Measurements from ENCODE around the gene MRPL18.
A peak's percentile ranks its signal among the peaks of the same experiment; 100 is the strongest.

Gene MRPL18

DNA sequence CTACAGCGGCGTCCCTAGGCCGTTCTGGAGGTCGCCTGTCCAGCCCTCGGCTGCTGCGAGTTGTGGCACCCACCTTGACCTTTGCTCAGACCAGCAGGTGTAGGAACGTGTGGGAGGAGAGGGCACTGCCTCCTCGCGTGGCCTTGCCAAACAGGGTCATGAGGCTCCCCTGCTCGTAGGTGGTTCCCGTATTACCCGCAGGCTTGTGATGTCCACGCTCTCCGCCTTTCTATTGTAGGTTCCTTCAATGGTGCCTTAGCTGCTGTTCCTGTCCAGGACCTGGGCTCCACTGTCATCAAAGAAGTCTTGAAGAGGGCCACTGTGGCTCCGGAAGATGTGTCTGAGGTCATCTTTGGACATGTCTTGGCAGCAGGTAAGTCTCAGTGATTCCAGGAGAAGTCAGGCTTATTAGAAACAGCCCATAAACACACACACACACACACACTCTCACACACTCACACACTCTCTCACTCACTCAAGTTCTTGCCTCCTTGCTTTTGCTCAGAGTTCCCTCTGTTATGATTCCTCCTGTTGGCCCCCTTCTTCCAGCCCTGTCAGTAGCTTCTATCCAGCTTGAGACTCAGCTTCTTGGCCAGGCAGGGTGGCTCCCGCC is 27.5 kb upstream of the MRPL18 start:
- TF ChIP-seq SNAI2 (CRISPR knock-in tag; IDR thresholded peaks at IDR 0.05) = no peak
- no peak for TF ChIP-seq ZNF70 (CRISPR knock-in tag; IDR thresholded peaks at IDR 0.05)
- TF ChIP-seq, protein P1, sequence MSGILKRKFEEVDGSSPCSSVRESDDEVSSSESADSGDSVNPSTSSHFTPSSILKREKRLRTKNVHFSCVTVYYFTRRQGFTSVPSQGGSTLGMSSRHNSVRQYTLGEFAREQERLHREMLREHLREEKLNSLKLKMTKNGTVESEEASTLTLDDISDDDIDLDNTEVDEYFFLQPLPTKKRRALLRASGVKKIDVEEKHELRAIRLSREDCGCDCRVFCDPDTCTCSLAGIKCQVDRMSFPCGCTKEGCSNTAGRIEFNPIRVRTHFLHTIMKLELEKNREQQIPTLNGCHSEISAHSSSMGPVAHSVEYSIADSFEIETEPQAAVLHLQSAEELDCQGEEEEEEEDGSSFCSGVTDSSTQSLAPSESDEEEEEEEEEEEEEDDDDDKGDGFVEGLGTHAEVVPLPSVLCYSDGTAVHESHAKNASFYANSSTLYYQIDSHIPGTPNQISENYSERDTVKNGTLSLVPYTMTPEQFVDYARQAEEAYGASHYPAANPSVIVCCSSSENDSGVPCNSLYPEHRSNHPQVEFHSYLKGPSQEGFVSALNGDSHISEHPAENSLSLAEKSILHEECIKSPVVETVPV (CRISPR knock-in tag; IDR thresholded peaks at IDR 0.05) = no peak
- no peak for TF ChIP-seq TCF4 (CRISPR knock-in tag; IDR thresholded peaks at IDR 0.05; ENCODE audit: borderline replicate concordance)
- TF ChIP-seq ZC3H10 (CRISPR knock-in tag; IDR thresholded peaks at IDR 0.05) = no peak
- TF ChIP-seq BACH2 (CRISPR knock-in tag; IDR thresholded peaks at IDR 0.05; ENCODE audit: borderline replicate concordance) = no peak
- no peak for TF ChIP-seq ISL1 (CRISPR knock-in tag; IDR thresholded peaks at IDR 0.05)
- TF ChIP-seq ZNF8 (CRISPR knock-in tag; IDR thresholded peaks at IDR 0.05) = no peak
- no peak for TF ChIP-seq PPARA (CRISPR knock-in tag; IDR thresholded peaks at IDR 0.05; ENCODE audit: borderline replicate concordance)
- peak; percentile 2; the same call in 2 of the 3 replicates for ATAC-seq

DNA sequence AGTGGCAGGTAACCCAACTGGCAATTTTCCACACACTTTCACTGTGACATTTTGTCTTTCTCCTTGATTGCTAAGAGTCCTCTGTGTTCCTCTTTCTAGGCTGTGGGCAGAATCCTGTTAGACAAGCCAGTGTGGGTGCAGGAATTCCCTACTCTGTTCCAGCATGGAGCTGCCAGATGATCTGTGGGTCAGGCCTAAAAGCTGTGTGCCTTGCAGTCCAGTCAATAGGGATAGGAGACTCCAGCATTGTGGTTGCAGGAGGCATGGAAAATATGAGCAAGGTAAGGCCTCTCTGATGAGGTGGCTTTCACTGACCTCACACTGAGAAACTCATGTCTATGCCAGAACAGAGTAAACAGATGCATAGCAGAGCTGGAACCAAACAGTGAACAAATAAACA is 23.4 kb upstream of the MRPL18 start:
- no peak for TF ChIP-seq ZNF70 (CRISPR knock-in tag; IDR thresholded peaks at IDR 0.05)
- no peak for TF ChIP-seq ARNTL (CRISPR knock-in tag; IDR thresholded peaks at IDR 0.05; ENCODE audit: borderline replicate concordance, low read depth)
- no peak for TF ChIP-seq TCF4 (CRISPR knock-in tag; IDR thresholded peaks at IDR 0.05; ENCODE audit: borderline replicate concordance)
- no peak for TF ChIP-seq ZFP3 (CRISPR knock-in tag; IDR thresholded peaks at IDR 0.05)
- no peak for TF ChIP-seq SNAI2 (CRISPR knock-in tag; IDR thresholded peaks at IDR 0.05)
- no peak for TF ChIP-seq ZNF8 (CRISPR knock-in tag; IDR thresholded peaks at IDR 0.05)
- TF ChIP-seq, protein P2, sequence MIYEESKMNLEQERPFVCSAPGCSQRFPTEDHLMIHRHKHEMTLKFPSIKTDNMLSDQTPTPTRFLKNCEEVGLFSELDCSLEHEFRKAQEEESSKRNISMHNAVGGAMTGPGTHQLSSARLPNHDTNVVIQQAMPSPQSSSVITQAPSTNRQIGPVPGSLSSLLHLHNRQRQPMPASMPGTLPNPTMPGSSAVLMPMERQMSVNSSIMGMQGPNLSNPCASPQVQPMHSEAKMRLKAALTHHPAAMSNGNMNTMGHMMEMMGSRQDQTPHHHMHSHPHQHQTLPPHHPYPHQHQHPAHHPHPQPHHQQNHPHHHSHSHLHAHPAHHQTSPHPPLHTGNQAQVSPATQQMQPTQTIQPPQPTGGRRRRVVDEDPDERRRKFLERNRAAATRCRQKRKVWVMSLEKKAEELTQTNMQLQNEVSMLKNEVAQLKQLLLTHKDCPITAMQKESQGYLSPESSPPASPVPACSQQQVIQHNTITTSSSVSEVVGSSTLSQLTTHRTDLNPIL (CRISPR knock-in tag; IDR thresholded peaks at IDR 0.05; ENCODE audit: low read depth) = no peak
- TF ChIP-seq CSDC2 (CRISPR knock-in tag; IDR thresholded peaks at IDR 0.05) = no peak
- TF ChIP-seq, protein P3, sequence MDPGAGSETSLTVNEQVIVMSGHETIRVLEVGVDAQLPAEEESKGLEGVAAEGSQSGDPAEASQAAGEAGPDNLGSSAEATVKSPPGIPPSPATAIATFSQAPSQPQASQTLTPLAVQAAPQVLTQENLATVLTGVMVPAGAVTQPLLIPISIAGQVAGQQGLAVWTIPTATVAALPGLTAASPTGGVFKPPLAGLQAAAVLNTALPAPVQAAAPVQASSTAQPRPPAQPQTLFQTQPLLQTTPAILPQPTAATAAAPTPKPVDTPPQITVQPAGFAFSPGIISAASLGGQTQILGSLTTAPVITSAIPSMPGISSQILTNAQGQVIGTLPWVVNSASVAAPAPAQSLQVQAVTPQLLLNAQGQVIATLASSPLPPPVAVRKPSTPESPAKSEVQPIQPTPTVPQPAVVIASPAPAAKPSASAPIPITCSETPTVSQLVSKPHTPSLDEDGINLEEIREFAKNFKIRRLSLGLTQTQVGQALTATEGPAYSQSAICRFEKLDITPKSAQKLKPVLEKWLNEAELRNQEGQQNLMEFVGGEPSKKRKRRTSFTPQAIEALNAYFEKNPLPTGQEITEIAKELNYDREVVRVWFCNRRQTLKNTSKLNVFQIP (CRISPR knock-in tag; IDR thresholded peaks at IDR 0.05; ENCODE audit: borderline replicate concordance, low read depth) = no peak
- TF ChIP-seq GLIS3 (CRISPR knock-in tag; IDR thresholded peaks at IDR 0.05) = no peak
- no peak for TF ChIP-seq PPARA (CRISPR knock-in tag; IDR thresholded peaks at IDR 0.05; ENCODE audit: borderline replicate concordance)
- no peak for TF ChIP-seq ZFP30 (CRISPR knock-in tag; IDR thresholded peaks at IDR 0.05)
- TF ChIP-seq RARB (CRISPR knock-in tag; IDR thresholded peaks at IDR 0.05) = no peak
- no peak for TF ChIP-seq TOX (CRISPR knock-in tag; IDR thresholded peaks at IDR 0.05; ENCODE audit: borderline replicate concordance)
- TF ChIP-seq, protein P4, sequence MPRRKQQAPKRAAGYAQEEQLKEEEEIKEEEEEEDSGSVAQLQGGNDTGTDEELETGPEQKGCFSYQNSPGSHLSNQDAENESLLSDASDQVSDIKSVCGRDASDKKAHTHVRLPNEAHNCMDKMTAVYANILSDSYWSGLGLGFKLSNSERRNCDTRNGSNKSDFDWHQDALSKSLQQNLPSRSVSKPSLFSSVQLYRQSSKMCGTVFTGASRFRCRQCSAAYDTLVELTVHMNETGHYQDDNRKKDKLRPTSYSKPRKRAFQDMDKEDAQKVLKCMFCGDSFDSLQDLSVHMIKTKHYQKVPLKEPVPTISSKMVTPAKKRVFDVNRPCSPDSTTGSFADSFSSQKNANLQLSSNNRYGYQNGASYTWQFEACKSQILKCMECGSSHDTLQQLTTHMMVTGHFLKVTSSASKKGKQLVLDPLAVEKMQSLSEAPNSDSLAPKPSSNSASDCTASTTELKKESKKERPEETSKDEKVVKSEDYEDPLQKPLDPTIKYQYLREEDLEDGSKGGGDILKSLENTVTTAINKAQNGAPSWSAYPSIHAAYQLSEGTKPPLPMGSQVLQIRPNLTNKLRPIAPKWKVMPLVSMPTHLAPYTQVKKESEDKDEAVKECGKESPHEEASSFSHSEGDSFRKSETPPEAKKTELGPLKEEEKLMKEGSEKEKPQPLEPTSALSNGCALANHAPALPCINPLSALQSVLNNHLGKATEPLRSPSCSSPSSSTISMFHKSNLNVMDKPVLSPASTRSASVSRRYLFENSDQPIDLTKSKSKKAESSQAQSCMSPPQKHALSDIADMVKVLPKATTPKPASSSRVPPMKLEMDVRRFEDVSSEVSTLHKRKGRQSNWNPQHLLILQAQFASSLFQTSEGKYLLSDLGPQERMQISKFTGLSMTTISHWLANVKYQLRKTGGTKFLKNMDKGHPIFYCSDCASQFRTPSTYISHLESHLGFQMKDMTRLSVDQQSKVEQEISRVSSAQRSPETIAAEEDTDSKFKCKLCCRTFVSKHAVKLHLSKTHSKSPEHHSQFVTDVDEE (CRISPR knock-in tag; IDR thresholded peaks at IDR 0.05) = no peak
- TF ChIP-seq, protein P1 (CRISPR knock-in tag; IDR thresholded peaks at IDR 0.05) = no peak
- TF ChIP-seq BACH2 (CRISPR knock-in tag; IDR thresholded peaks at IDR 0.05; ENCODE audit: borderline replicate concordance) = no peak
- no peak for TF ChIP-seq ISL1 (CRISPR knock-in tag; IDR thresholded peaks at IDR 0.05)
- ATAC-seq = no peak

DNA sequence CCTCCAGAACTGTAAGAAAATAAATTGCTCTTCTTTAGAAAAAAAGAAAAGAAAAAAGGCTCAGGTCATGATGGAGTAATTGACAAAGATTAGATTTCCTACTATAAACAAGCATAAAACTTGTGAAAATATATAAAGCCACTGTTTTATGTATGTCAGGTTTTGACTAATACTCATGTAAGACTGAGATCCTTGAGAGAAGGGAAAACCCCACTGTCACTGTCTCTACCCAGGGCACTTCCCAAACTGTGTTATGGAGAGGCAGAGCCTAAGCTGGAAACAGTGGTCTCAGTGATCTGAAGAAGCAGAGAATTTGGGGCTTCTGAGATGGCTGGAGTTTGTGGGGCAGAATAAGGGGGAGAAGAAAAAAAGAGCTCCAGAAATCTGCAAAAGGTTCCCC is 20.8 kb upstream of the MRPL18 start:
- ATAC-seq = no peak
- TF ChIP-seq ZFP3 (CRISPR knock-in tag; IDR thresholded peaks at IDR 0.05) (no peak), ARNTL (CRISPR knock-in tag; IDR thresholded peaks at IDR 0.05; ENCODE audit: borderline replicate concordance, low read depth) (no peak), ZC3H10 (CRISPR knock-in tag; IDR thresholded peaks at IDR 0.05) (no peak), RARB (CRISPR knock-in tag; IDR thresholded peaks at IDR 0.05) (no peak), ZNF8 (CRISPR knock-in tag; IDR thresholded peaks at IDR 0.05) (no peak), OSR1 (CRISPR knock-in tag; IDR thresholded peaks at IDR 0.05) (no peak), GLIS3 (CRISPR knock-in tag; IDR thresholded peaks at IDR 0.05) (no peak), CSDC2 (CRISPR knock-in tag; IDR thresholded peaks at IDR 0.05) (no peak)
- TF ChIP-seq, protein P4 (CRISPR knock-in tag; IDR thresholded peaks at IDR 0.05) = no peak
- TF ChIP-seq, protein P5, sequence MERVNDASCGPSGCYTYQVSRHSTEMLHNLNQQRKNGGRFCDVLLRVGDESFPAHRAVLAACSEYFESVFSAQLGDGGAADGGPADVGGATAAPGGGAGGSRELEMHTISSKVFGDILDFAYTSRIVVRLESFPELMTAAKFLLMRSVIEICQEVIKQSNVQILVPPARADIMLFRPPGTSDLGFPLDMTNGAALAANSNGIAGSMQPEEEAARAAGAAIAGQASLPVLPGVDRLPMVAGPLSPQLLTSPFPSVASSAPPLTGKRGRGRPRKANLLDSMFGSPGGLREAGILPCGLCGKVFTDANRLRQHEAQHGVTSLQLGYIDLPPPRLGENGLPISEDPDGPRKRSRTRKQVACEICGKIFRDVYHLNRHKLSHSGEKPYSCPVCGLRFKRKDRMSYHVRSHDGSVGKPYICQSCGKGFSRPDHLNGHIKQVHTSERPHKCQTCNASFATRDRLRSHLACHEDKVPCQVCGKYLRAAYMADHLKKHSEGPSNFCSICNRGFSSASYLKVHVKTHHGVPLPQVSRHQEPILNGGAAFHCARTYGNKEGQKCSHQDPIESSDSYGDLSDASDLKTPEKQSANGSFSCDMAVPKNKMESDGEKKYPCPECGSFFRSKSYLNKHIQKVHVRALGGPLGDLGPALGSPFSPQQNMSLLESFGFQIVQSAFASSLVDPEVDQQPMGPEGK (CRISPR knock-in tag; IDR thresholded peaks at IDR 0.05; ENCODE audit: borderline replicate concordance) = no peak

All from SK-N-SH treated with all-trans-retinoic acid at 6 μM for 48 hours (cell line).